ENCODE data around the gene ECHS1. TPM values are rescaled to one million over a fixed set of nuclear protein-coding genes. Genes with fewer than 3 reads are reported as not detected.
"Not testable (repeated sequence)": the region's sequence is repeated elsewhere in the genome, so short reads cannot be mapped to it uniquely, and the experiment has no call there.

Gene ECHS1
- total RNA-seq, 1 experiment from 2014 or later: 109 TPM

DNA sequence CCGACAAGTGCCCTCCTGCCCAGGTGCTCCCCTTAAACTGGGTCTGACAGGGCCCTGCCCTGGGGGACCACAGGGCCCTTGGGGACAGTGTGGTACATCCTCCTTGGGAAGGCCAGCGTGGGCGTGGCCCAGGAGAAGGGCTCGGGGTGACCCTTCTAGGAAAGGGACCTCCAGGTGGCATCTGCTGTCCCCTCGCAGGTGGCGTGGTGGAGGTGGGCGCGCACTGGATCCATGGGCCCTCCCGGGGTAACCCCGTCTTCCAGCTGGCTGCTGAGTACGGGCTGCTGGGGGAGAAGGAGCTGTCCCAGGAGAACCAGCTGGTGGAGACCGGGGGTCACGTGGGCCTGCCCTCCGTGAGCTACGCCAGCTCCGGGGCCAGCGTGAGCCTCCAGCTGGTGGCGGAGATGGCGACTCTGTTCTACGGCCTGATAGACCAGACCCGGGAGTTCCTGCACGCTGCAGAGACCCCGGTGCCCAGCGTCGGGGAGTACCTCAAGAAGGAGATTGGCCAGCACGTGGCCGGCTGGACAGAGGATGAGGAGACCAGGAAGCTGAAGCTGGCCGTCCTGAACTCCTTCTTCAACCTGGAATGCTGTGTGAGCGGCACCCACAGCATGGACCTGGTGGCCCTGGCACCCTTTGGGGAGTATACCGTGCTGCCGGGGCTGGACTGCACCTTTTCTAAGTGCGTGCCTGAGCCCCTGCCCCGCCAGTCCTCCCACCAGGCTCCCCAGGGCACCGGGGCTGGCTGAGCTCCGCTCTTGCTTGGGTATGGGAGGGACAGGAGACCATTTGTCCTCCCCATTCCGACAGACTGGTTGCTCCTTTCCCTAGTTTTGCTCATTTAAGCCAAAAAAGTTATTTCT, 6.9 kb upstream of the ECHS1 start:
- DNase-seq (ENCODE audit: extremely low read depth, low read depth): no peak

DNA sequence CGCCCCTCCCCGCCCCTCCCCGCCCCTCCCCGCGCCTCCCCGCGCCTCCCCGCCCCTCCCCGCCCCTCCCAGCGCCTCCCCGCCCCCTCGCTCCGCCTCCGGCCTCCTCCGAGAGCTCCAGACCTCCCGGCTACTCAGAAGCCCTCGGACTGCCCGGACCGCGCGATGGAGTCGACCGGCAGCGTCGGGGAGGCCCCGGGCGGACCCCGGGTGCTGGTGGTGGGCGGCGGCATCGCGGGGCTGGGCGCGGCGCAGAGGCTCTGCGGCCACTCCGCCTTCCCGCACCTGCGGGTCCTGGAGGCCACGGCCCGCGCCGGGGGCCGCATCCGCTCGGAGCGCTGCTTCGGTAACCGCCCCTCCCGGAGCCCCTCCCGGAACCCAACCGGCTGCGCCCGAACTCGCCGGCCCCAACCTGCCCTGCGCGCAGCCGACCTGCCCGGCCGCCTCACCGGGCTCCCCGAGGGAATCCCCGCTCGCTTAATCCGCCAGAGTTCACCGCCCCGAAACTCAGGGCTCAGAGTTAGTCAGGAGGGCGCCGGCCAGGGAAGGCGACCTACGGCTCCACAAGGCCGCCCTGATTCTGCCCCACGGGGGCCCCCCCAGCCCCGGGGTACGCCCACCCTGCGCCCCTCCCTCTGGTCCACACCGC, 6.1 kb upstream of the ECHS1 start, which contains the start of gene PAOX:
PAOX (plus strand) TSS at position 111 of the 649 bp plus-strand sequence; CDS start at position 166, 55 bp downstream.
- DNase-seq (ENCODE audit: extremely low read depth, low read depth): peak; percentile 50

DNA sequence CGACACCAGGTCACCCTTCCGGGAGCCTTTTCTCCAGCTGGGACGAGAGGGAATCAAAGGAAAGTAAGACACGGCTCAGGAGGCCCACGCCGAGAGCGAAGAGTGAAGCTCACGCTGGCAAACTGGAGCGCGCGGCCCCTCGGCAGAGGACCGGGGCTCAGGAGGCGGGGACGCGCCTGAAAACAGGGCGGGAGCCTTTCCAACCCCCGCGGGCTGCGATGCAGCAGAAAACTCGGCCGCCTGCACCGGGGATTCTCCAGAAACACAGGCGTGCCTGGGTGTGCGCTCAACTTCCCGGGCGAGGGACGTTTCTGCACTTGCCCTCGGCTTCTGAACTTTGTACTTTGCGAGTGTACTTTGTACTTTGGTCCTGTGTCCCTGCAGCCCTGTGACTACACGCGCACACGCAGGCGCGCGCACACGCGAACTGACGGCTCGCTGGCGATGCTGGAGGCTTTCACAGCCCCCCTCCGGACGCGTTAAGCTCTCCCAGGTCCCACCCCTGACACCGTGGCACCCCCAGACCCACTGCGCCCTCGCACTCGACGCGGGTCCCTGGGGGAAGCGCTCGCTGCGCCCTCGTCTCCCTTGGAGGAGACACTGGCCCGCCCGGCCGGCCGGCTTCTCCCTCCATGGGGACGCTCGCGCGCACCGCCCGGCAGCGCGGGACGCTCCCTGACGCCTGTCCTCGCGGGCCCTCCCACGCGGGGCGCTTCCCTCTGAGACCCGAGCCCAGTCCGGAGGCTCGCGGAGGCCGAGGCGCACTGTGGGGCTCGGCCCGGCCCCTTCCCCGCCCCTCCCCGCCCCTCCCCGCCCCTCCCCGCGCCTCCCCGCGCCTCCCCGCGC, 5.3 kb upstream of the ECHS1 start:
- DNase-seq (ENCODE audit: extremely low read depth, low read depth): no peak

DNA sequence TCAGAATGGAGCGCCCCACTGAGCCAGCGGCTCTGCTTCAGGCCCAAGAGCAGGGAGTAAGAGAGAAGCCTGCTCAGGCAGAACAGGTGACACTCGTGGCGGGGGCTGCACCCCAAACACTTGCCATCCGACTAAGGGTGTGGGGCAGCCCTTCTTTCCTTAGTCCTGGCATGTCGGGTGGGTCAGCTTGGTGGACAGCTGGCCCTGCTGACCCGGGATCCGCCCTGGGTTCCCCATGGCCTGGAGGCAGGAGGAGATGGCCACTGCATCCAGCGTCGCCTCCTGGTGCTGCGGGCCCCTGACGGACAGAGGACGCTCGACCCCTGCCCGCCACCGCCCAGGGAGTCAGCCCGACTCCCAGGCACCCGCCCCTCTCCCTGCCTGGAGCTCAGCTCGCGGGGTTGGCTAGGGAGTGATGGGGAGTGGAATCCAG, 4.7 kb upstream of the ECHS1 start:
- DNase-seq (ENCODE audit: extremely low read depth, low read depth): no peak

DNA sequence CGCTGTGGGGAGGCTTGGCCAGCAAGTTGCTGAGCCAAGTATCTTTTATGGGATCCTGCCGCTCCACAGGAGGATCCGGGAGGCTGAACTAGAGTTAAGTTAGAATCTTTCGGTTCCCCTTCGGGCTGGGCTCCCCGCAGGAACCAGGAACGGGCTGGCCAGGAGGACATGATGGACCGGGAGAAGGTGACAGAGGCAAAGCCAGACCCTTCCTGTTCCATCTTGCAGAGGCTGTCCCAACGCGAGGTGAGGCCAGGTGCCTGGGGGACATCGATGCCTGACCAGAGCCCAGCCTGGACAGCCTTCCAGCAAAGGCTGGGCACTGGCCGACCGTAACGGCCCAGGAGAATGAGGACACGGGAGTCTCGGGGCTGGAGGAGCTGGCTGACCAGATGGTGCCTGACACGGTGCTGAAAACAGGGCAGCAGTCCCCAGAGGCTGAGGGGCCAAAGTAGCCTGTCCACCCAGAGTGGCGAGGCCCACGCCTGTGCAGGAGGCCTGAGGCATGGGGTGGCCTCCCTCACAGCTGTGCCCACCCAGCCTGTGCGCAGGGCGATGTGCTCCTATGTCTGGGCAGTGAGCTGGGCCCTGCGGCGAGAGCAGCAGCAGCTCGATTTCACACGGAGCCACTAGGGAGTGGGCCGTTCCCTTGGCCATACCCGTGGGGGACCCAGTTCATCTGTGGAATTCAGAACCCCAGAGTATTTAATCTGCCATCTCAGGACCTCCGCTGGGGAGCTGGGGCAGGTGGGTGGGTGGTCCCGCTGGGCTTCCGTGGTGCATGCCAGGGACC, 4.1 kb upstream of the ECHS1 start:
- DNase-seq (ENCODE audit: extremely low read depth, low read depth): no peak

DNA sequence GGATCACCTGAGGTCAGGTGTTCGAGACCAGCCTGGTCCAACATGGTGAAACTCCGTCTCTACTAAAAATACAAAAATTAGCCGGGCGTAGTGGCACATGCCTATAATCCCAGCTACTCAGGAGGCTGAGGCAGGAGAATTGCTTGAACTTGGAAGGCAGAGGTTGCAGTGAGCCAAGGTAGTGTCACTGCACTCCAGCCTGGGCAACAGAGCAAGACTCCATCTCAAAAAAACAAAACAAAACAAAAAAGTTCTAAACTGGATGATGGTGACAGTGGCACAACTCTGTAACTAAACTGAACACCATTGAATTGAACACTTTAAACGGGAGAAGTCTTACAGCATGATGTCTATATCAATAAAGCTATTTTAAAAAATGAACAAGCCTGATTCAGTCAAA, 3.0 kb upstream of the ECHS1 start:
- DNase-seq (ENCODE audit: extremely low read depth, low read depth): not testable (repeated sequence)

DNA sequence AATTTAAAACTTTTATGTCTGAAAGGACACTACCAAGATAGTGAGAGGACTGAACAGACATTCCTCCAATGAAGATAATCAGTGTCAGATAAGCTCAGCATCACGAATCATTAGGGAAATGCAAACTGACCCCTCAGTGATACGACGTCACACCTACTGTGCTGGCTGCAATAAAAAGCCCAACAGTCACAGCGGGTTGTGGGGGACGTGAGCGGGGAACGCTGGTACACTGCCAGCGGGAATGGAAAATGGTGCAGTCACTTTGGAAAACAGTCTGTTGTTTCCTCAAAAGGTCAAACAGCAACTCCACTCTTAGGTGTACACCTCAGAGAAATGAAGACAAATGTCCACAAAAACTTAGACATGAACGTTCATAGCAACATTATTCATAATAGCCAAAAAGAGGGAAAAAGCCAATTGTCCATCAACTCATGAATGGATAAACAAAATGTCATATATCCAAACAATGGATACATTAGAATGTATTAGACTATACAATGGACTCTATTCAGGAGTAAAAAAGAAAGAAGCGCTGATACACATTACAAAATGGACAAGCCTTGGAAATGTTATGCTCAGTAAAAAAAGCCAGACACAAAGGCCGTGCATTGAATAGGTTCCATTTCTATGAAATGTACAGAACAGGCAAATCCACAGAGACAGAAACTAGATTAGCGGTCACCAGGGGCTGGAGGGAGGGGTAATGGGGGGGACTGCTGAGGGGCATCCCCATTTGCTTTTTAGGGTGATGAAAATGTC, 2.4 kb upstream of the ECHS1 start:
- no peak for DNase-seq (ENCODE audit: extremely low read depth, low read depth)

DNA sequence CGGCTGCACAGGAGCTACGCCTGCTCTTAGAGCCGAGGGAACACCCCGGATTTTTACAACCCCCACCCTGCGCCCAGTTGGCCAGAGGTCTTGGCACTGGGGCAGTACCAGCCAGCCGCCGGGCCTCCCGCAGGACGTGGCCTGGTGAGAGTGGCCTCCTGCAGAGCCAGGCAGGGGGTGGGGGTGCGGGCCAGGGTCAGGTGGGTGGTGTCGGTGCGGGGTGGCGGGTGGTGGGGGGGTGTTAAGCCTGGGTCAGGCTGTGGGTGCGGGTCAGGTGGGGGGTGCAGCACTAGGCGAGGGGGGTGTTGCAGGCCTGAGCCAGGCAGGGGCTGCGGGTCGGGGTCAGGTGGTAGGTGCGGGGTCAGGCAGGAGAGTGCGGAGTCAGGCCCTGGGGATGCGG, 647 bp downstream of the ECHS1 start:
- DNase-seq (ENCODE audit: extremely low read depth, low read depth): no peak

DNA sequence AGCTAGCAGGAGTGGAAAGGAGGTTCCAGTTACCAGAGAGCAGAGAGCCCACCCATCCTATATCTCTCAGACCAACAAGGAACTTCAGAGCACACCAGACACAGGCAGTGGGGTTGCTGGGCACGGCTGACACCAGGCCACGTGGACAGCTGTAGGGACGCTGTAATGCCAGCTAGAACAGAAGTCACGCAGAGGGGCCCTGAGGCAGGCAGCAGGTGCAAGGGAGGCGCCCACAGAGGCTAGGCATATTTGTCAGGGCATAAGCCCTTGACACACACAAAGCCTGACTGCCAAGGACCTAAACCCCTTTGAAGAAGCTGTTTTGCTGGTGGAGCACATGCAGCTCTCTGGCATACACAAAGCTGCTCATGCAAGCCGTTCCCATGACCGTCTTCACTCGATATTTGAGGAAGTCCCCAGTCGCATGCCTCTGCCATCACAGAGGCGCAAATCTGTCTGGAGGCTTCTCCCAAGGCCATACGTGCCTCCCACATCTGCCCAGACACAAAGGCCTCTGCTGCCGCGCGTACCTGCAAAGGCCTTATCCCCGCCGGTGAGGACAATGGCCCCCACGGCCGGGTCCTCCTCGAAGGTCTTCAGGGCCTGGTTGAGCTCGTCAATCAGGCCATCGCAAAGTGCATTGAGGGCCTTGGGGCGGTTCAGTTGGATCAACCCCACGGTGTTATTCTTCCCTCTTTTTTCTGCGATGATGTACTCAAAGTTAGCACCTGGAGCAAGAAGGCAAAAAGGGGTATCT, 2.9 kb downstream of the ECHS1 start:
- DNase-seq (ENCODE audit: extremely low read depth, low read depth): no peak

DNA sequence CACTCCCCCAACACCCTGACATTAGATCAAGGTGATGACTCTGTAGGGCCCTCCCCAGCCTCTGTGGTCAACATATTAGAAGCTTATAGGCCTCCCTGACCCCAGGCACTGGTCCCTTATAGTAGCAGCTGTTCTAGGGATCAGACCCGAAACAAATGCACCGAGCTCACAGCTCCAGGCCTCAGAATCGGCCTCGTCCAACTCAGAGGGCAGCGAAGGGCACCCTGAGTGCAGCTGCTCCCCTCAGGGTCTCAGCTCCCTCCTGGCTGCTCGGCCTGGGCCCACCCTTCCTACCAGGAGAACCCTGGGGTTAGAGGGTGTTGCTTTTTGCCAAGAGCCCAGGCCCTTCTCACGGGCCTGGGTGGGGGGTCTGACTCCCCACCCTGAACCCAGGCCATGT, 5.0 kb downstream of the ECHS1 start:
- no peak for DNase-seq (ENCODE audit: extremely low read depth, low read depth)

DNA sequence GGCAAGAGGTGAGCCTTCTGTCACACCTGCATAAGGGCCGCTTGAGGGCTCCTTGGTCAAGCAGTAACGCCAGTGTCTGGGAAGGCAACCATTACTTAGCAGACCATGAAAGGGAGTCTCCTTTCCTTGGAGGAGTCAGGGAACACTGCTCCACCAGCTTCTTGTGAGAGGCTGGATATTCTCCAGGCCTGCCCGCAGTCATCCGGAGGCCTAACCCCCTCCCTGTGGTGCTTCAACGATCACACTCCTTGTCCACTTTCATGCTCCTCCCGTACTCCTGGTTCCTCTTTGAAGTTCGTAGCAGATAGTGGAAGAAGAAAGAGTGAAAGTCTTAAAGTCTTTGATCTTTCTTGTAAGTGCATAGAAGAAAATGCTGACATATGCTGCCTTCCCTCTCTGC, 5.7 kb downstream of the ECHS1 start:
- DNase-seq (ENCODE audit: extremely low read depth, low read depth): not testable (repeated sequence)

DNA sequence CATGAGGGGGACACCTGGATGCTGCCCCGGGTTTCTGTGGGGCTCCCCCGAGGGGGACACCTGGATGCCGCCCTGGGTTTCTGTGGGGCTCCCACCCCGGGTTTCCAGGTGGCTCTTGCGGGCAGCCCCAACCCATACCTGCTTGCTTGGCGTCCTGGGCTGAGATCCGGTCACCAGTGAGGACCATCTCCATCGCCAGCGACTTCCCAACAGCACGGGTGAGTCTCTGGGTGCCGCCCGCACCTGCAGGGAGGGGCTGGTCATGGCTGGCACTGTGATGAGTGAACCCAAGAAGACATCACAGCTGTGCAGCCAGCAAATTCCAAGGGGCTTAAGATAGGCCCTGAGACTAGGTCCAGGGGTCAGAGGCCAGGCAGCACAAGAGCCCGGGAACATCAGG, 6.4 kb downstream of the ECHS1 start:
- no peak for DNase-seq (ENCODE audit: extremely low read depth, low read depth)

DNA sequence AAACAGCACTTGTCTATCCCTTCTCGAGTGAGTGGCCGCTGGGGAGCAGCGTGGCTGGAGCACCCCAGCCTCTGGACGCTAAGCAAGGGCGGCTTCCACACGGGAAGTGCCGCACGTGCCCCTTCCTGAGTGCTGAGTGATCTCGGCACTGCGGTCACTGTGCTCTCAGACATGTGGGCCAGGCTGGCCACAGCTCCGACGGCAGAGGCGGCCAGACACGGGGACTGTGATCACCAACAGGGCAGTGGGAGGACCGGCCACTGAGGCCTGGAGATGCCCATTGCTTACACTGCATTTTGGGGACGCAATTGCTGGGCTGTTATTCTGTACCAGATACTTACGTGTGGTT, 7.0 kb downstream of the ECHS1 start:
- no peak for DNase-seq (ENCODE audit: extremely low read depth, low read depth)

DNA sequence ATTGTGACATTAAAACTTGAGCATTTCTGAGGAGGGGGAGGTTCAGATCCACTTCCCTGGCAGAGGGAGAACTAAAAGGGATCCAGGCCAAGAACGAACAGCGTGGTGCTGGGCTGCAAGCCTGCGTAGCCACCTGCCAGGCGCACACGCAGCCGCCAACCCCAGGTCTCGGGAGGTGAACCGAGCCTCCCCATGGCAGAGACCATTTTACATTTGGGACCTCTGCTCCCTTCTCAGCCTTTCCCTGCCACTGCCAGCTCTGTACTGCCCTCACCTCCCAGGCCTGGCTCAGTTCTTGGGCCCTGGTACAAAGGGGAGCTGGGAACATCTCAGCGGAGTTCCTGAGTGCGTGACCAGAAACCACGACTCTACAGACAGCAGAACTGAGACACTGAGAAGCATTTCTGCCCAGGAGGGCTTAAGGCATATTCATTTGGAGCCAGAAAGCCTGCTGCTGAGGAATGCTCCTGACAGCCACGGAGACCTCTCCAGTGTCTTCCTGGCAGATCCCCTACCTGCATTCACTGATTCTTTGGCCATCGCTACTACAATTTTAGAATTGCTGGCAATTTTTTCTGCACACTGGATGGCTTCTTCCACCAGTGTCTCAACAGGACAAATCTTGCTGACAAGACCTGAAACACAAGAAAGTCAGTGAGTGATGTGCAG, 7.6 kb downstream of the ECHS1 start:
- DNase-seq (ENCODE audit: extremely low read depth, low read depth): no peak

DNA sequence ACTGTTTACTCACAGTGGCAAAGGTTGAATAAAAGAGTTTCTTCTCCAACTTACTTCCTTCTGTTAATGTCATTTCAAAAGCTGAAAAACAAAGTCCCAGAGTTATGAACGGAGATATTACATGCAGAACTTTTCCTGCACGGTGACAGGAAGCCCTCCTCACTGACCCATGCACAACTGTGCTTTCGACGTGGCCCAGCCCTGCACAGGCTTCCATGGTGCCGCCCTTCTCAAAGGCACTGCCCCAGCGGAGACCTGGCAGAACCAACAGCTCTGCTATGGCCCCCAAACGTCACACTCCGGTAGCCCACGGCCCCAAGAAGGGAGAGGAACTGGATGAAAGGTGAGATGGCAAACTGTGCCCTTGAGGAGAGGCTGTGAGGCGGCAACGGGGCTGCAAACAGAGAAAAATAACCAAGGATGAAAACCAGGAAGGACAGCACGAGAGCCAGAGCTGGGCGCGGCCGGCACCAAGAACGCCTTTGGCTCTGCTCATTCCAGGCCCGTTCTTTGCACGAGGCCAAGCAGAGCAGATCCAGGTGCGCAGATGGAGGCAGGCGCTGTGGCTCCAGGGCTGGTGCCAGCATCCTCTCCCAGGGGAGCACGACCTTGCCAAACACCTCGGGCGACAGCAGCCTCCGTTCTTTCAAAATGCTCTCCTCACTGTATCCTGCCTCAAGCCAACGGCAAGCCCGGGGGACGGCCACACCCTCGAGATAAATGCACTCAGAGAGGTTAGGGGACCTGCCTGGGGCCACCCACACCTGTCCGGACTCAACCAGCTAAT, 8.3 kb downstream of the ECHS1 start:
- no peak for DNase-seq (ENCODE audit: extremely low read depth, low read depth)

DNA sequence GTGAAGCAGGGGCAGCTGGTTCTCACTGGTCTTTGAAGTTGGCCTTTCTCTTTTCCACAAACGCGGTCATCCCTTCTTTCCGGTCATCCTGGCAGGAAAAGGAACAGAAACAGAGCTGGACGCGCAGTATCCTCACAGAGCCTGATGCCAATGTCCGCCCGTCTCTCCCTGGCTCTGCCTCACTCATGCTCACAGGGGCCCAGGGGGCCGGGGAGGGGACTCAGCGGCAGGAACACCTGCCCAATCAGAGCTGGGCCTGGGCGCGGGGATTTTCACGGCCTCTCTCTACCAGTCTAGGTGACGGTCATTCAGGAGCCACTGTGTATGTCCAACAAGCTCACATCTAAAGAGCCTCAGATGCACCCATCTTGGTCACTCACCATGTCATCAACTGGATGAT, 10.3 kb downstream of the ECHS1 start:
- no peak for DNase-seq (ENCODE audit: extremely low read depth, low read depth)

DNA sequence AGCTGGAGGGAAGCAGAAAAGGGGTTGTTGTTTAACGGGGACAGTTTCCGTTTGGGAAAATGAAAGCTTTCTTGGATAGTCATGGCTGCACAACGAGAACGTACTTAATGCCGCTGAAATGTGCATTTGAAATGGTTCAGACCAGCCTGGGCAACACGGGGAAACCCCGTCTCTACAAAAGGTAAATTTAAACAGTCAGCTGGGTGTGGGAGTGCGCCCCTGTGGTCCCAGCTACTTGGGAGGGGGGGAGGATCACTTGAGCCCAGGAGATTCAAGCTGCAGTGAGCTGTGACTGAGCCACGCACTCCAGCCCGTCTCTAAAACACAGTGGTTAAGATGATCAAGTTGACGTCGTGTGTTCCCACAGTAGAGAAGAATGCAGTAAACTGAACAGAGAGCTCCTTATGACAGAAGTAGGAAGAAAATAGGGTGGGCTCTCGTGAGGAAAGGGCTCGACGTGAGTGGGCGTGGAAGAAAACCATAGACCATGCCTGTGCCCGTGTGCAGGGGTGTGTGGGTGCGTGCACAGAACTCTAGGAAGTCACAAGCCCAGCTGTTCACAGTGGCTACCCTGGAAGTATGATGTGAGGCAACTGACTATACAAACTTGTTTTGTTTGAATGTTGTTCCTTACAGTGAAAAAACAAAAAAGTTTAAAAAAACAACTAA, 11.2 kb downstream of the ECHS1 start:
- DNase-seq (ENCODE audit: extremely low read depth, low read depth): no peak

Measured in NCI-H460 (cell line).